ENCODE measurements around the gene MICAL2. TPM values are rescaled to one million over a fixed set of nuclear protein-coding genes. Genes with fewer than 3 reads are reported as not detected.

Gene MICAL2
- total RNA-seq, 3 donors from 2014 or later, result 263 to 384 (median 312) TPM

DNA sequence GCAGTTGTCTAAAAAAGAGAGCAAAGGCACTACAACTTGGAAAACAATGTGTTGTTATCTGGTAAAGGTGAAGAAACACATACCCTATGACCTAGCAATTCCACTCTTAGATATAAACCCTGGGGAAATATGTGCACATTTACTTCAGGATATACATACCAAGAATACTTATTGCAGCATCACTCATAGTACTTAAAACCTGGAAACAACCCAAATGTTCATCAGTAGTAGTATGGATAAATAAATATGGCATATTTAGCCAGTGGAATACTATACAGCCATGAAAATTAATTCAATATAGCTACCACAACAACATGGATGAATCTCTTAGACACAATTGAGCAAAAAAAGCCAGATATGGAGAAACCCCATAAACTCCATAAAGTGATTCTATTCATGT lies 26.1 kb upstream of the MICAL2 start:
- DNase-seq (no peak), ATAC-seq (no peak)
- no peaks in the 10 kb centered on the region for H3K9me3 ChIP-seq
- H3K36me3 ChIP-seq (ENCODE audit: low read depth), result no peaks in the 10 kb centered on the region
- peaks cover 39% of the 10 kb centered on the region for H3K4me1 ChIP-seq (ENCODE audit: low read depth)
- intact Hi-C loops (cut with DNase I, micrococcal nuclease), result no loop called here
- TF ChIP-seq, protein P1, sequence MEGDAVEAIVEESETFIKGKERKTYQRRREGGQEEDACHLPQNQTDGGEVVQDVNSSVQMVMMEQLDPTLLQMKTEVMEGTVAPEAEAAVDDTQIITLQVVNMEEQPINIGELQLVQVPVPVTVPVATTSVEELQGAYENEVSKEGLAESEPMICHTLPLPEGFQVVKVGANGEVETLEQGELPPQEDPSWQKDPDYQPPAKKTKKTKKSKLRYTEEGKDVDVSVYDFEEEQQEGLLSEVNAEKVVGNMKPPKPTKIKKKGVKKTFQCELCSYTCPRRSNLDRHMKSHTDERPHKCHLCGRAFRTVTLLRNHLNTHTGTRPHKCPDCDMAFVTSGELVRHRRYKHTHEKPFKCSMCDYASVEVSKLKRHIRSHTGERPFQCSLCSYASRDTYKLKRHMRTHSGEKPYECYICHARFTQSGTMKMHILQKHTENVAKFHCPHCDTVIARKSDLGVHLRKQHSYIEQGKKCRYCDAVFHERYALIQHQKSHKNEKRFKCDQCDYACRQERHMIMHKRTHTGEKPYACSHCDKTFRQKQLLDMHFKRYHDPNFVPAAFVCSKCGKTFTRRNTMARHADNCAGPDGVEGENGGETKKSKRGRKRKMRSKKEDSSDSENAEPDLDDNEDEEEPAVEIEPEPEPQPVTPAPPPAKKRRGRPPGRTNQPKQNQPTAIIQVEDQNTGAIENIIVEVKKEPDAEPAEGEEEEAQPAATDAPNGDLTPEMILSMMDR (IDR thresholded peaks at IDR 0.05), result no peak
- no peak overlapping the region for H3K4me3 ChIP-seq

DNA sequence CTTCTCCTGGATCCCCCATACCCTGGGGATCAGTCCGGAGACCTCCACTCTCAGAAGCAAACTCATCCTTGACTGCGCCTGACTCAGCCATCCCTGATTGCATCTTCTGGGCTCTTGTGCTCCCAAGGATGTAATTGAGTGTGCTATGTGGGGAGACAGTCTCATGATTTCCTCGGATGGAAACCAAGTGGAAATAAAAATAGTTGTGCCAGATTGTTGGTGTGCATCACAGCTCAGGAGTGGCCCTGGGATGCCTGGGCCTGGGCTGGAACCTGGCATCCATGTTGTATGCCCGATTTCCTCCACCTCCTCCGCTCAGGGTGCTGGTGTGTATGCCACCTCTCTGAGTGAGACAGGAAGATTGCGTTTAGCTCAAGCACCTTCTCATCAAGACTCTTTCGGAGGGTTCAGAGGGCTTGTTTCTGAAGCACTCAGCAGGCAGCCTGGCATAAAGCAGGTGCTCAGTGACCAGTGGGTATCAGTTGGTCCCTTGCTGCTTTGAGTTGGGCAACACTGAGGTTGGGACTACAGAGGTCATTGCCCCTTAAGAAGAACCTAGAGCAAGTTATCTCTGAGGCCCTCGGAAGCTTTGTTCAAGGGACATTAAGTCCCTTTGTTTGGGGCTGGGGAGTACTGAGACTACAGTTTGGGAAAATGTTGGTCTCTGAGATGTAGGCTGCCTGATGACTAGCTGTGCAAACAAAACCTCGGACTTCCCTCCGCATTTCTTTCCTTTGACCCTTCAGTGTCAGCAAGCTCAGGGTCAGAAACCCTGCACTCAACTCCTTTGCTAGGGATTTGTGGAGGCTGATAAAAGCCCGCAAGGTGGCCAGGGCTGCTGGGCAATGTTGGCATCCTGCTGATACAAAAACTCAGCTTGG lies 24.8 kb upstream of the MICAL2 start:
- Histone ChIP-seq H3K9me3 (no peaks in the 10 kb centered on the region), H3K36me3 (ENCODE audit: low read depth) (no peaks in the 10 kb centered on the region), H3K4me1 (ENCODE audit: low read depth) (peaks cover 52% of the 10 kb centered on the region), H3K4me3 (no peak overlapping the region)
- ATAC-seq, result no peak
- DNase-seq, result no peak
- intact Hi-C loops (cut with DNase I, micrococcal nuclease), result no loop called here
- TF ChIP-seq, protein P1 (IDR thresholded peaks at IDR 0.05), result no peak

DNA sequence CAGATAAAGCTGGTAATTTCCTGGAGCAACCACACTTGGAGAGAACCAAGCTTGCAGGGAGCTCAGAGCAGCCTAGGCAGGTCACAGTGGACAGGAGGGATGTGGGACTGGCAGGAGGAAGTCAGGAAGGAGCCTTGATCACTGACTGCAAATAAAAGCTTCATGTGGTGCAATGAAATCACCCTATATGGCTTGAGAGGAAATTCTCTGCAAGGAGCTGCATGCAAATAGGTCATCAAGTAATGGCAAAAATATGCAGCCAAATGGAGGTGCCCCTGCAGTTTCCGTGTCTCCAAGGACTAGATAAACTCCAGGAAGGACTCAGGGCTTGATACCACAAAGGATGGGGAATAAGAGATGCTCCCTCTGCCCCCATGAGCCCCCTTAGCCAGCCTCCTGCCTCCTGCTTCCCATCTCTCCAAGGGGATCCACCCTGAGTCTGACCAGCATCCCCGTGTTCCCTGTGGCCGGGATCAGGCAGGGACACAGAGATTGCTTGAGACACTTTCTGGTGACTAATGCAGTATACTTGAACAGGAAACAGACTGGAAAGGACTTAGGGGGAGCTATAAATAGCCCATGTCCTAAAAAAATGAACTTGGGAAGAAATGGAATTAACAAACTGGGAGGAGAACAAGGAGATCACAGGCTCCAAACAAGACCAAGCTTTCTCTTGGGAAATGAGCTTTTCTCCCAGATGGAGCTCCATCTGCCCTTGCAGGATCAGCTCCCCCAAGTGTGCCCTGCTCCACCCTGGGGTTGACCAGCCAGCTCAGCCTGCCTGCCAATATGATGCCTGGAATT lies 23.9 kb upstream of the MICAL2 start:
- TF ChIP-seq, protein P1 (IDR thresholded peaks at IDR 0.05), result no peak
- peaks cover 58% of the 10 kb centered on the region for H3K4me1 ChIP-seq (ENCODE audit: low read depth)
- peak; percentile 41 to 68 (median 56) for DNase-seq
- ATAC-seq, result peak; percentile 46
- intact Hi-C loops (cut with DNase I, micrococcal nuclease), result no loop called here
- H3K4me3 ChIP-seq, result no peak overlapping the region
- H3K9me3 ChIP-seq, result no peaks in the 10 kb centered on the region
- no peaks in the 10 kb centered on the region for H3K36me3 ChIP-seq (ENCODE audit: low read depth)

DNA sequence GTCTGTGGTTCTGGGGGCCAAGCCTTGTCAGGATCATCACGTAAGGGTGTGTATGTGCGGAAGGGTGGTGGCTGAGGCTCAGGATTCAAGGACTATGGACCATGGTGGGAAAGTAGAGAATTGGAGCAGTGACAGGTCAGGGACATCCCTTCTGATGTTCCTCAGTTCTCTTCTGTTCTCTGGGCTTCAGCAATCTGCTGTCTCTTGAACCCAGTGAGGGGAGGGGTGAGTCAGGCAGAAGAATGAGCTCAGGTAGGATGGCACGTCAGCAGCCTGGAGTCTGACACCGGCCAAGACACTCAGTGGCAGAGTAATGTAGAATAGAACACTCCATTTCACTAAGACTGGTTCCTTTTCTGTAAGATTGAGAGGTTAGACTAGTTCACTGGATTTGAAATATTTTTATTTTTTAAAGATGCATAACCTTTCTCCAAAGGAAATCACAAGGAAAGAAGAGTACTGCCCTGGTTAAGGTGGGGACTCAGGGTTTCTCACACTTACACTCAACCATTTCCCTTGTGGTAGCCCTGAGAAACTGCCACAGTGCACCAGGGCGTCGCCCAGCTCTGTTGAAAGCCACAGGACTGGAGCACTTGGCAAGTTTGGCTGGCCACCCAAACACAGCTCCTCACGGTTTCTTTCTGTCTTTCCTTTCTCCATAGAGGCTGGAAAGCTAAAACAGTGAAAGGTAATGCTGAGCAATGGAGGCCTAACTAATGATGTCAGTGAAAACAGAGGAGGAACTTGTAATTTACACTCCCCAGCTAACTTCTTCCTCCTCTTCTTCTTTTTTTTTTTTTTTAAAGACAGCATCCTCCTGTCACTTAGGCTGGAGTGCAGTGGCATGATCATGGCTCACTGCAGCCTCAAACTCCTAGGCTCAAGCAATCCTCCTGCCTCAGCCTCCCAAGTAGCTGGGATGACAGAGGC lies 23.1 kb upstream of the MICAL2 start:
- intact Hi-C loops (cut with DNase I, micrococcal nuclease), result no loop called here
- TF ChIP-seq, protein P1 (IDR thresholded peaks at IDR 0.05), result no peak
- ATAC-seq (peak; percentile 10), DNase-seq (peak; percentile 60 to 79 (median 72))
- Histone ChIP-seq H3K9me3 (no peaks in the 10 kb centered on the region), H3K4me3 (no peak overlapping the region), H3K4me1 (ENCODE audit: low read depth) (peaks cover 67% of the 10 kb centered on the region), H3K36me3 (ENCODE audit: low read depth) (no peaks in the 10 kb centered on the region)

DNA sequence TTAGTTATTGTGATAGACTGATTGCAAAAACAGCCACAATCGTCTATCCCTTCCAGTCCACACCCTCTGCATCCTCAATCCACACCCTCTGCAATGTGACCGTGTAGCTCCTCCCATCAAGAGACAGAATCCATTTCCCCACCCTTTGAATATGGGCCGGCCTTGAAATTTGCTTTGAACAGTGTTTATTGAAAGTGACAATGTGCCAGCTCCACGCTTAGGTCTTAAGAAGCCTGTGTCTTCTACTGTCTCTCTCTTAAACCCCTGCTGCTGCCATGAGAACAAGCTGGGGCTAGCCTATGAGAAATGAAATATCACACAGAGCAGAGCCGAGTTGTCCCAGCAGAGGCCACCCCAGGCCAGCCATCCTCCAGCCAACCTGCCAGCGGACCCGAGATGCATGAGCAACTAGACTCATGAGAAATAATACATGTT lies 22.3 kb upstream of the MICAL2 start:
- intact Hi-C loops (cut with DNase I, micrococcal nuclease), result no loop called here
- H3K4me1 ChIP-seq (ENCODE audit: low read depth), result peaks cover 74% of the 10 kb centered on the region
- peak; percentile 55 for ATAC-seq

More for the DNA sequence above, 22.3 kb upstream of the MICAL2 start:
- Histone ChIP-seq H3K36me3 (ENCODE audit: low read depth) (no peaks in the 10 kb centered on the region), H3K4me3 (no peak overlapping the region), H3K9me3 (no peaks in the 10 kb centered on the region)
- DNase-seq, result peak; percentile 71 to 76 (median 74)
- TF ChIP-seq, protein P1 (IDR thresholded peaks at IDR 0.05), result no peak
